Heart left ventricle (tissue), 16 donors: ENCODE data around the gene SPIRE1. TPM values are rescaled to one million over a fixed set of nuclear protein-coding genes. Genes with fewer than 3 reads are reported as not detected.

ENCODE experiments used
- ATAC-seq, 4 donors: fragments of 200-7000 bp; cut with Tn5 transposase; one replicate each; pipeline ENCODE4 v1.9.1; 2020 to 2022; ENCODE audit warnings: moderate library complexity in 4 of 4, mild to moderate bottlenecking in 3 of 4, moderate number of reproducible peaks in 1 of 4
- DNase-seq, 5 donors: peaks; one replicate each; pipeline ENCODE4 v3.0.0-alpha.2; 2020
- H3K27ac ChIP-seq, 12 donors: fragments of 200-600 bp; sonication (generic) in 4 of 12; one replicate each; pipeline versions ENCODE4 v1.5.0 to v1.8.0; 2016 to 2022; ENCODE audit warnings: mild to moderate bottlenecking in 2 of 12
- H3K27me3 ChIP-seq, 9 donors: fragments of 200-600 bp; sonication (generic) in 2 of 9; one replicate each; pipeline versions ENCODE4 v1.5.1 to v1.8.0; 2016 to 2022; ENCODE audit warnings: mild to moderate bottlenecking in 3 of 9
- H3K36me3 ChIP-seq, 9 donors: fragments of 200-600 bp; sonication (generic) in 2 of 9; one replicate each; pipeline versions ENCODE4 v1.5.0 to v1.8.0; 2018 to 2022; ENCODE audit warnings: mild to moderate bottlenecking in 2 of 9
- H3K4me1 ChIP-seq, 12 donors: fragments of 200-600 bp; sonication (generic) in 4 of 12; one replicate each; pipeline versions ENCODE4 v1.5.0 to v1.8.0; 2016 to 2022; ENCODE audit warnings: mild to moderate bottlenecking in 3 of 12
- H3K4me3 ChIP-seq, 12 donors: fragments of 200-600 bp; sonication (generic) in 4 of 12; one replicate each; pipeline versions ENCODE4 v1.5.0 to v1.8.0; 2017 to 2022; ENCODE audit warnings: mild to moderate bottlenecking in 9 of 12, moderate library complexity in 4 of 12
- H3K9me3 ChIP-seq, 12 donors: fragments of 200-600 bp; sonication (generic) in 4 of 12; one replicate each; pipeline versions ENCODE4 v1.5.0 to v1.8.0; 2016 to 2022; ENCODE audit warnings: mild to moderate bottlenecking in 1 of 12
- POLR2A ChIP-seq, 2 donors: fragments of 450-650 bp; IDR thresholded peaks; one replicate each; pipeline ENCODE4 v1.6.1; 2017; ENCODE audit warnings: antibody characterized with exemption in 2 of 2, mild to moderate bottlenecking in 2 of 2, moderate library complexity in 2 of 2
- WGBS, 4 donors: extraction: QIAGEN DNeasy Blood & Tissue Kit in 2 of 4; methylation state at CpG; one replicate each; pipeline versions ENCODE4 v1.1.5 to v1.1.7; 2013 to 2018; 5-methylcytosine and 5-hydroxymethylcytosine counted together
- intact Hi-C, 10 donors: fragments of 100-400 bp; cut with DNase I; formaldehyde crosslinking; loops; one replicate each; pipeline versions ENCODE4 v1.11.1 to v1.14.2; 2022
- long read RNA-seq, 3 donors: library from polyadenylated mRNA; unstranded; transcript quantifications; one replicate each; pipeline ENCODE4 v2.0.0, GENCODE V29; 2020 to 2021
- polyA plus RNA-seq, 2 donors: library from polyadenylated mRNA; stranded (reverse); fragments of 200-250 nt; gene quantifications; one replicate each; pipeline ENCODE4 v1.2.3, GENCODE V29; 2013
- total RNA-seq, 9 donors: library from RNA; depleted of rRNA in 2 of 9; stranded (reverse); fragments of >200 nt in 2 of 9; fragmentation: NEBNext Ultra II Directional in 3 of 9; extraction: Animal tissue kit (Norgen Biotek cat#: 25700) in 3 of 9; gene quantifications; one replicate each; pipeline versions ENCODE4 v1.1.0 to v1.2.4, GENCODE V29; 2016 to 2023
- TF ChIP-seq, protein P1 (sequence below), 12 donors: fragments of 200-600 bp; sonication (generic) in 4 of 12; IDR thresholded peaks; one replicate each; pipeline versions ENCODE4 v1.5.0 to v1.8.0; 2018 to 2022; ENCODE audit warnings: antibody characterized with exemption in 12 of 12, mild to moderate bottlenecking in 5 of 12
- donor health status: ischemic (EF 13 %, LVEDD 7.1; RV severe dilation, severe dysfunction).
- donor health status: healthy with polysubstance abuse.
- donor health status: DM: no; HTN: yes; CAD: no.
- donor health status: DM: no; HTN: no; CAD: no.
- donor health status: ischemic (EF 25% LVEDD 6.9; RV normal size, moderate dysfunction).
- donor health status: ischemic (EF 25% LVEDD 5.7; RV mildly dilated, moderate dysfunction).
- donor health status: healthy.
- donor health status: DM: yes; HTN: yes; CAD: no.
- donor health status: ischemic (EF 35%, LVEDD 5.7; RV mildly dilated, moderate dysfunction).
- donor health status: nonischemic (EF 11% LVEDD 7.7; RV severe dilation, severe dysfunction).
- donor health status: DM: yes; HTN: yes; CAD: no.
- donor health status: PGD.
- donor health status: ischemic (EF 29% LVEDD 5.4; RV normal size, mild dysfunction).
- donor health status: nonischemic (EF 23%, LVEDD 6.1; RV moderate dilation, normal function).

SPIRE1 gene
- total RNA-seq (10 to 100 TPM; 35.8 to 67.6 (median 48.0) TPM), polyA plus RNA-seq (10 to 100 TPM in 1 of 2 donors, 1 to 10 TPM in 1; 8.3 to 28.2 TPM)
- long read RNA-seq, donor 1, full-length matches to known transcripts: 22 of 55 reads
- long read RNA-seq, donor 1, partial matches to known transcripts: 19 of 55 reads
- long read RNA-seq, donor 1, other reads (novel, unspliced or antisense): 14 of 55 reads
- long read RNA-seq, donor 2, full-length matches to known transcripts: 2 of 11 reads
- long read RNA-seq, donor 2, partial matches to known transcripts: 2 of 11 reads
- long read RNA-seq, donor 2, other reads (novel, unspliced or antisense): 7 of 11 reads
- long read RNA-seq, donor 3, full-length matches to known transcripts: 44 of 78 reads
- long read RNA-seq, donor 3, partial matches to known transcripts: 15 of 78 reads
- long read RNA-seq, donor 3, other reads (novel, unspliced or antisense): 19 of 78 reads

DNA sequence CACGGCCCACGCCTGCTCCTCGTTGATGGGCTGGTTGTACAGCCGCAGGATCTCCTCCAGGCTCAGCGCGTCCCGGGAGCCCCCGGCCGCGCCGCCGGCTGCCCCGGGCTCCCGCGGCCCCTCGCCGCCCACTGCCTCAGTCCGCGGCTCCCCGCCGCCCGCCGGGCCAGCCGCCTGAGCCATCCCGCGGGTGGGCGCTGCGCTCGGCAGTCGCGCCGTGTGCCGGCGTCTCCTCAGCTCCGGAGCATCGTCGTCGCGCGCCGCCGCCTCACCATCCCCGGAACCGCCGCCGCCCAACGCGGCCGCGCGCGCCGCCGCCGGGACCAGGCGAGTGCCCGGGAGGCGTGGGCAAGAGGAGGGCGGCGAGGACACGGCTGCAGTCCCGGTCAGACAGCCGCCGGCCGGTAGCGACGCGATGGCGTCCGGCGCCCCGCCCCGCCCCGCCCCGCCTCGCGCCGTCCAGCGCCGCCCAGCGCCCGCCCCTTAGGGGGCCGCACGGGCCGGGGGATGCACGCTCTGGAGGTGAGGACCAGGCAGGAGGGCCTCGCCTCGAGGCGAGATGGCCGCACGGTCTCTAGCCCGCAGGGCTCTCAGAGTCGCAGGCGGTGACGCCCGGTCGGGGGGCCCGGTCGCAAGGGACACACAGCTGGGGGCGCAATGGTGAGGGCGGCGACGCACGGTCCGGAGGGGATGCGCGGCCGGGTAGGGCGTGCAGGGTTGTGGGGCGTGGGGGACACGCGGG, at the start of gene SPIRE1:
Gene SPIRE1 (minus strand): TSS at position 424 of the 742 bp plus-strand sequence. CDS start 241 bp downstream, at position 183.
- intact Hi-C loops: loop anchor here in 9 of 10 donors (2.0 to 10.0 kb wide), 11 partner anchors 106 to 353 kb away; partner anchors contain the start of genes PRELID3A (in 3 of the 9), AFG3L2 (in 2 of the 9) and TUBB6 (in 1 of the 9)
- peaks cover 0 to 32% (median 17%) of the 10 kb centered on the region in 12 donors for H3K4me1 ChIP-seq

DNA sequence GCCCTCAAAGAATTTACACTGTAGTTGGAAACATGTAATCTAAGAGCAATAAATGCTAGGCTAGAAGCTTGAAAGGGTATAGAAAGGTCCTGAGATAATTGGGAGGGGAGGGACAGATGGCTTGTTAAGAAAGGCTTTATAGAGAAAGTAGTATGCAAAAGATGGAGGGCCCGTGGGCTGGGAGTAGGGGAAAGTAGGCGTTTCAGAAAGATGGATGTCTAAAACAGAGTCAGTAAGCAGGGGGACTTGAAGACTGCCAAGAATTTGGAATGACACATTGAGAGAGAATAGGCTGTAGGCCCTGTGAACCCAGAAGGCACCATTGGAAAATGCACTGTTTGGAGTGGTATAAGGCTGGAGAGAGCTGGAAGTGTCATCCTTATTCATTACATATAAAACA, 45.8 kb upstream of the SPIRE1 start:
- ATAC-seq: no peak
- no peak for DNase-seq
- Histone ChIP-seq H3K27me3 (no peaks in the 10 kb centered on the region), H3K4me3 (peak overlapping the region; percentile 67 to 100 (median 88)), H3K27ac (peak overlapping the region in 9 of 12 donors; percentile 92 to 100 (median 97)), H3K4me1 (peaks cover 0 to 37% (median 28%) of the 10 kb centered on the region in 12 donors), H3K9me3 (no peaks in the 10 kb centered on the region), H3K36me3 (peaks cover 0 to 50% (median 40%) of the 10 kb centered on the region in 9 donors)
- no peak for TF ChIP-seq POLR2A (IDR thresholded peaks at IDR 0.05)
- TF ChIP-seq, protein P1, sequence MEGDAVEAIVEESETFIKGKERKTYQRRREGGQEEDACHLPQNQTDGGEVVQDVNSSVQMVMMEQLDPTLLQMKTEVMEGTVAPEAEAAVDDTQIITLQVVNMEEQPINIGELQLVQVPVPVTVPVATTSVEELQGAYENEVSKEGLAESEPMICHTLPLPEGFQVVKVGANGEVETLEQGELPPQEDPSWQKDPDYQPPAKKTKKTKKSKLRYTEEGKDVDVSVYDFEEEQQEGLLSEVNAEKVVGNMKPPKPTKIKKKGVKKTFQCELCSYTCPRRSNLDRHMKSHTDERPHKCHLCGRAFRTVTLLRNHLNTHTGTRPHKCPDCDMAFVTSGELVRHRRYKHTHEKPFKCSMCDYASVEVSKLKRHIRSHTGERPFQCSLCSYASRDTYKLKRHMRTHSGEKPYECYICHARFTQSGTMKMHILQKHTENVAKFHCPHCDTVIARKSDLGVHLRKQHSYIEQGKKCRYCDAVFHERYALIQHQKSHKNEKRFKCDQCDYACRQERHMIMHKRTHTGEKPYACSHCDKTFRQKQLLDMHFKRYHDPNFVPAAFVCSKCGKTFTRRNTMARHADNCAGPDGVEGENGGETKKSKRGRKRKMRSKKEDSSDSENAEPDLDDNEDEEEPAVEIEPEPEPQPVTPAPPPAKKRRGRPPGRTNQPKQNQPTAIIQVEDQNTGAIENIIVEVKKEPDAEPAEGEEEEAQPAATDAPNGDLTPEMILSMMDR (IDR thresholded peaks at IDR 0.05): no peak
- WGBS, 4 donors: 0 to 4% (median 0%) methylated on average over 2 of the region's 2 CpGs
- intact Hi-C loops: no loop called here

More for the DNA sequence above, at the start of gene SPIRE1:
- peak within 1 kb of the TSS; percentile 52 to 99 (median 96) for H3K27ac ChIP-seq
- DNase-seq (peak; percentile 82 to 89 (median 85)), ATAC-seq (peak; percentile 83 to 94 (median 88))
- peaks cover 0 to 9% (median 0%) of the 10 kb centered on the region in 9 donors for H3K36me3 ChIP-seq
- no peaks in the 10 kb centered on the region for H3K9me3 ChIP-seq
- no peaks in the 10 kb centered on the region for H3K27me3 ChIP-seq
- H3K4me3 ChIP-seq: peak within 1 kb of the TSS; percentile 61 to 95 (median 80)
- WGBS, 4 donors: 0 to 2% (median 1%) methylated on average over 17 to 112 of the region's 112 CpGs; no CpG with 5 or more reads in 1 of the 4 donors
- TF ChIP-seq, protein P1 (IDR thresholded peaks at IDR 0.05): peak in 5 of 12 donors; percentile 3 to 35 (median 28)
- peak in 1 of 2 donors; percentile 58 for TF ChIP-seq POLR2A (IDR thresholded peaks at IDR 0.05)

DNA sequence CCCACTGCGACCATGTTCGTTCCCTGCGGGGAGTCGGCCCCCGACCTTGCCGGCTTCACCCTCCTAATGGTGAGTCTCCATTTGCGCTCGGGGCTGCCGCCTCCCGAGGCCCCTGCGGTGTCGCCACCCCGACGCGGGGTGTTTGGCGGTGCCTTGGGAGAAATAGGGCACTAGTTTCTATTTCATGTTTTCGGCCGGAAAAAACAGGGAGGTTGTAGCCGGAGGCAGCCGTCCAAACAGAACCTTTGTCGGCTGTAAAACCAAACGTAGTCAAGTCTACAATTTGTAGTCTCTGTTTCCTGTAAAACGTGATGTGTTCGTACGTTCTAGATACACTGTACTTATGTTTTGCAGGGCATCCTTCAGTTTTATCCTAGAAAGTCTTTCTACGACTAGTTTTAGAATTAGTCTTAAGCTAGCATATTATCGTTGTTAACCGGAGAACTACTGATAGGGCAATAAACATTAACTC, 45.2 kb upstream of the SPIRE1 start:
- WGBS, 4 donors: 0 to 1% (median 0%) methylated on average over 22 to 28 of the region's 28 CpGs
- peaks cover 0 to 50% (median 39%) of the 10 kb centered on the region in 9 donors for H3K36me3 ChIP-seq
- H3K27ac ChIP-seq: peak overlapping the region; percentile 92 to 100 (median 98)
- H3K4me3 ChIP-seq: peak overlapping the region; percentile 67 to 100 (median 88)
- peaks cover 0 to 37% (median 28%) of the 10 kb centered on the region in 12 donors for H3K4me1 ChIP-seq
- no peak for DNase-seq
- no peak for TF ChIP-seq POLR2A (IDR thresholded peaks at IDR 0.05)
- TF ChIP-seq, protein P1 (IDR thresholded peaks at IDR 0.05): no peak
- intact Hi-C loops: no loop called here
- no peaks in the 10 kb centered on the region for H3K27me3 ChIP-seq
- no peak for ATAC-seq
- H3K9me3 ChIP-seq: no peaks in the 10 kb centered on the region
